ENCODE data around the gene APOBEC3F.

DNA sequence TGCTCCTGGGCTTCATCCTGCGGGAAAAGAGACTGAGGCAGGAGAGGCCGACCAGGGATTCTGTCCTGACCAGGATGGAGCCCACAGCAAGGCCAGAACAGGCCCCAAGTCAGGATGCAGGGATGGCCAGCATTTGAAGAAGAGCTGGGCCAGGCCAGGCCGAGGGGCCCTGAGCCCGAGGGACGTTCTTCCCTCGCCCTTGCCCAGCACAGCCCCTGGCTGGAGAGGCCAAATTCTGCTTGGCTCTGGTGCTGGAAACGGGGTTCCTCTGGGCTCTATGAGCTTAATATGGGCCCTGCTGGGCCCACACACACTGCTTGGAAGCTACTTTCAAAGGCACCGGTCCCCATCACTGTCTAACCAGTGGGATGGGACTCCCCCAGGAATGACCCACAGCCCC, 44.0 kb downstream of the APOBEC3F start:
- TF ChIP-seq CTCF (conservative IDR thresholded peaks at IDR 0.05) (no peak), ZFX (IDR thresholded peaks at IDR 0.05) (no peak)

All from C4-2B (cell line).